H9 (cell line): Measurements from ENCODE around the gene TRIM37. TPM values are rescaled to one million over a fixed set of nuclear protein-coding genes. Genes with fewer than 3 reads are reported as not detected.

Experiments used
- DNase-seq: peaks from one replicate; pipeline ENCODE4 v3.0.0-alpha.2; 2017
- H2AFZ ChIP-seq: one replicate; pipeline ENCODE4 v1.6.1; 2013; ENCODE audit warnings: mild to moderate bottlenecking, low read length, control low read depth, moderate library complexity
- H2AK5ac ChIP-seq: 2 replicates; pipeline ENCODE4 v1.6.1; 2013; ENCODE audit warnings: low read length, control low read depth, mixed read lengths; ENCODE audit not compliant: insufficient read length
- H2BK120ac ChIP-seq: one replicate; pipeline ENCODE4 v1.6.1; 2013; ENCODE audit warnings: low read depth, mild to moderate bottlenecking, low read length, control low read depth, inconsistent platforms; ENCODE audit not compliant: poor library complexity, severe bottlenecking
- H2BK12ac ChIP-seq: 2 replicates; pipeline ENCODE4 v1.6.1; 2013; ENCODE audit warnings: low read length, control low read depth, mixed read lengths, low read depth; ENCODE audit not compliant: insufficient read length
- H2BK15ac ChIP-seq: 2 replicates; pipeline ENCODE4 v1.6.1; 2013; ENCODE audit warnings: low read depth, low read length, control low read depth
- H2BK20ac ChIP-seq: one replicate; pipeline ENCODE4 v1.6.1; 2013; ENCODE audit warnings: low read depth, mild to moderate bottlenecking, low read length, control low read depth, inconsistent platforms; ENCODE audit not compliant: poor library complexity, severe bottlenecking
- H2BK5ac ChIP-seq: 2 replicates; pipeline ENCODE4 v1.6.1; 2013; ENCODE audit warnings: low read length, control low read depth, mixed read lengths; ENCODE audit not compliant: insufficient read length
- H3K14ac ChIP-seq: 2 replicates; pipeline ENCODE4 v1.6.1; 2013; ENCODE audit warnings: low read length, control low read depth; ENCODE audit not compliant: insufficient read depth
- H3K18ac ChIP-seq: 2 replicates; pipeline ENCODE4 v1.6.1; 2013; ENCODE audit warnings: low read depth, mild to moderate bottlenecking, mixed read lengths, low read length, control low read depth; ENCODE audit not compliant: insufficient read length
- H3K23ac ChIP-seq: 2 replicates; pipeline ENCODE4 v1.6.1; 2013; ENCODE audit warnings: low read length, control low read depth, mixed read lengths, low read depth; ENCODE audit not compliant: insufficient read length
- H3K23me2 ChIP-seq: 2 replicates; pipeline ENCODE4 v1.6.1; 2013; ENCODE audit warnings: low read depth, mild to moderate bottlenecking, mixed read lengths, low read length, control low read depth; ENCODE audit not compliant: insufficient read length, poor library complexity, severe bottlenecking
- H3K27ac ChIP-seq: 2 replicates; pipeline ENCODE4 v1.5.1; 2013; ENCODE audit warnings: low read length, control low read depth, mixed read lengths, low read depth; ENCODE audit not compliant: insufficient read length
- H3K27me3 ChIP-seq: 2 replicates; pipeline ENCODE4 v1.6.1; 2013; ENCODE audit warnings: low read length, control low read depth, inconsistent platforms; ENCODE audit not compliant: insufficient read depth
- H3K4ac ChIP-seq: 2 replicates; pipeline ENCODE4 v1.6.1; 2013; ENCODE audit warnings: low read depth, mild to moderate bottlenecking, control low read depth, inconsistent platforms, low read length, moderate library complexity
- H3K4me1 ChIP-seq: 2 replicates; pipeline ENCODE4 v1.6.1; 2013; ENCODE audit warnings: low read length, control low read depth, inconsistent platforms; ENCODE audit not compliant: insufficient read depth
- H3K4me2 ChIP-seq: 2 replicates; pipeline ENCODE4 v1.6.1; 2013; ENCODE audit warnings: low read length, control low read depth, mixed read lengths; ENCODE audit not compliant: insufficient read length, insufficient read depth
- H3K56ac ChIP-seq: 2 replicates; pipeline ENCODE4 v1.6.1; 2013; ENCODE audit warnings: low read depth, mild to moderate bottlenecking, mixed read lengths, low read length, control low read depth; ENCODE audit not compliant: insufficient read length
- H3K79me1 ChIP-seq: 2 replicates; pipeline ENCODE4 v1.6.1; 2013; ENCODE audit warnings: low read depth, mild to moderate bottlenecking, moderate library complexity, low read length, control low read depth, inconsistent platforms; ENCODE audit not compliant: insufficient read depth, poor library complexity, severe bottlenecking
- H3K79me2 ChIP-seq: 2 replicates; pipeline ENCODE4 v1.6.1; 2013; ENCODE audit warnings: low read length, control low read depth, inconsistent platforms; ENCODE audit not compliant: insufficient read depth
- H3K9ac ChIP-seq: 2 replicates; pipeline ENCODE4 v1.6.1; 2013; ENCODE audit warnings: low read length, control low read depth, mixed read lengths; ENCODE audit not compliant: insufficient read length; ENCODE audit errors: extremely low read depth
- H3K9me3 ChIP-seq: one replicate; pipeline ENCODE4 v1.6.1; 2013; ENCODE audit warnings: low read depth, low read length, inconsistent platforms; ENCODE audit not compliant: control insufficient read depth
- H3T11ph ChIP-seq: one replicate; pipeline ENCODE4 v1.6.1; 2013; ENCODE audit warnings: mild to moderate bottlenecking, low read length, control low read depth, inconsistent platforms
- H4K20me1 ChIP-seq: one replicate; pipeline ENCODE4 v1.6.1; 2013; ENCODE audit not compliant: control insufficient read depth, insufficient read length, insufficient read depth
- H4K5ac ChIP-seq: 2 replicates; pipeline ENCODE4 v1.6.1; 2013; ENCODE audit warnings: low read depth, mild to moderate bottlenecking, mixed read lengths, low read length, control low read depth; ENCODE audit not compliant: insufficient read length
- H4K8ac ChIP-seq: replicated peaks from 2 replicates; pipeline ENCODE4 v1.6.1; 2013; ENCODE audit warnings: low read length, control low read depth, mixed read lengths, low read depth; ENCODE audit not compliant: insufficient read length
- H4K91ac ChIP-seq: 2 replicates; pipeline ENCODE4 v1.6.1; 2013; ENCODE audit warnings: low read depth, mild to moderate bottlenecking, moderate library complexity, mixed read lengths, low read length, control low read depth; ENCODE audit not compliant: insufficient read length
- H3K27ac Mint-ChIP-seq, 3 experiments: 2 replicates in 2 of 3; 3 replicates in 1 of 3; pipeline ENCODE4 v1.8.0; 2020 to 2021; ENCODE audit warnings: mixed read lengths in 3 of 3, mild to moderate bottlenecking in 1 of 3, moderate library complexity in 1 of 3
- H3K27me3 Mint-ChIP-seq: 2 replicates; pipeline ENCODE4 v1.8.0; 2021; ENCODE audit warnings: low read depth, mild to moderate bottlenecking, moderate library complexity, mixed read lengths
- H3K36me3 Mint-ChIP-seq, 3 experiments: 2 replicates in 2 of 3; 3 replicates in 1 of 3; pipeline ENCODE4 v1.8.0; 2020 to 2021; ENCODE audit warnings: low read depth in 3 of 3, mixed read lengths in 3 of 3; ENCODE audit not compliant: insufficient read depth in 1 of 3
- H3K4me1 Mint-ChIP-seq, 2 experiments: 2 replicates each; pipeline ENCODE4 v1.8.0; 2020; ENCODE audit warnings: mixed read lengths in 2 of 2
- H3K4me3 Mint-ChIP-seq, 2 experiments: 2 replicates in 1 of 2; 3 replicates in 1 of 2; pipeline ENCODE4 v1.8.0; 2020 to 2021; ENCODE audit warnings: mild to moderate bottlenecking in 2 of 2, mixed read lengths in 2 of 2, moderate library complexity in 1 of 2
- H3K9me3 Mint-ChIP-seq, 2 experiments: 2 replicates in 1 of 2; 3 replicates in 1 of 2; pipeline ENCODE4 v1.8.0; 2020; ENCODE audit warnings: mild to moderate bottlenecking in 2 of 2, mixed read lengths in 2 of 2, moderate library complexity in 1 of 2
- CTCF ChIP-seq: fragments of 200-600 bp; sonication (generic); conservative IDR thresholded peaks from 3 replicates; pipeline ENCODE4 v1.8.0; 2021; ENCODE audit warnings: antibody characterized with exemption, mild to moderate bottlenecking
- WGBS: extraction: QIAGEN DNeasy Blood & Tissue Kit; methylation state at CpG from one replicate; pipeline ENCODE4 v1.1.7; 2013; ENCODE audit warnings: missing lambda C conversion rate, low lambda C conversion rate, mixed read lengths; ENCODE audit not compliant: insufficient read length; ENCODE audit errors: extremely low coverage; 5-methylcytosine and 5-hydroxymethylcytosine counted together
- total RNA-seq: library from RNA; stranded (reverse); gene quantifications from 2 replicates; pipeline ENCODE4 v1.2.1, GENCODE V29; 2021

Gene TRIM37
- total RNA-seq, 1 experiment from 2014 or later, result 52.1 TPM

DNA sequence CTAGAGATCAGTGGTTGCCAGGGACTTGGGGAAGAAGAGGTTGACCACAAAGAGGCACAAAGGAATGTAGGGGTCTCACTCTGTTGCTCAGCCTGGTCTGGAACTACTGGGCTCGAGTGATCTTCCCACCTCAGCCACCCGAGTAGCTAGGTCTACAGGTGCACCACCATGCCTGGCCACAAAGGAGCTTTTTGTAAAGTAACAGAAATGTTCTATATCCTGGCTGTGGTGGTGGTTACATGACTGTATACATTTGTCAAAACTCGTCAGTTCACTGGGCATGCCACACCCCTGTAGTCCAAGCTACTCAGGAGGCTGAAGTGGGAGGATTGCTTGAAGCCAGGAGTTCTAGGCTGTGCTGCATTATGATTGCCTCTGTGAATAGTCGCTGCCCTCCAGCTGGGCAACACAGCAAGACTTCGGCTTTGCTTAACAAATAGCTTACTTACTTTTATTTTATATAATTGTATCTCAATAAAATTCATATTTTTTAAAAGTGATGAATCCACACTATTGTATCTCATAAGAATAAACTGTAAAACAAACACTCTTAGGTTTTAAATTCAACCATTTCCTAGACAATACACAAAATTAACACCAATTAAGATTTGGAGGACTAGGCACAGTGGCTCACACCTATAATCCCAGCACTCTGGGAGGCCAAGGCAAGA, 43.3 kb upstream of the TRIM37 start:
- Histone ChIP-seq H4K8ac (no peak overlapping the region), H2BK120ac (no peak overlapping the region), H3K4me1 (no peaks in the 10 kb centered on the region), H3K9me3 (no peaks in the 10 kb centered on the region), H3K79me2 (peaks cover 43% of the 10 kb centered on the region; the same call in 1 of the 2 replicates), H2BK12ac (no peak overlapping the region), H2AK5ac (no peak overlapping the region), H2BK15ac (no peak overlapping the region), H3K4ac (no peak overlapping the region), H3K9ac (no peak overlapping the region), H2BK20ac (no peak overlapping the region), H4K91ac (no peak overlapping the region), H3K79me1 (peaks cover 16% of the 10 kb centered on the region), H3K27ac (no peak overlapping the region), H3K14ac (no peak overlapping the region), H4K5ac (no peak overlapping the region), H3K4me2 (no peak overlapping the region), H3K18ac (no peak overlapping the region), H3K27me3 (no peaks in the 10 kb centered on the region), H2BK5ac (no peak overlapping the region), H3K56ac (no peak overlapping the region), H2AFZ (no peak overlapping the region), H3T11ph (no peak overlapping the region), H3K23ac (no peak overlapping the region), H4K20me1 (no peaks in the 10 kb centered on the region), H3K23me2 (peaks cover 5% of the 10 kb centered on the region)
- no peak for TF ChIP-seq CTCF
- Mint-ChIP-seq H3K36me3 (peaks cover 0 to 8% (median 7%) of the 10 kb centered on the region in 3 experiments; a peak in 5 of 7 replicates), H3K27me3 (no peaks in the 10 kb centered on the region), H3K27ac (peak overlapping the region in 1 of 3 experiments; percentile 52; a peak in 1 of 7 replicates), H3K4me3 (no peak overlapping the region), H3K4me1 (peaks cover 22 to 30% of the 10 kb centered on the region in 2 experiments), H3K9me3 (no peaks in the 10 kb centered on the region)
- DNase-seq, result no peak
- no CpG with 5 or more reads among the region's 5 CpGs for WGBS
